Sigmoid colon (tissue), 7 donors: Measurements from ENCODE around the gene TBC1D9B. TPM values are rescaled to one million over a fixed set of nuclear protein-coding genes. Genes with fewer than 3 reads are reported as not detected.

Experiments
- DNase-seq: peaks from one replicate; pipeline ENCODE4 v3.0.0-alpha.2; 2019
- H3K27ac ChIP-seq, 4 donors: fragments of 200-600 bp; sonication (generic); one replicate each; pipeline ENCODE4 v1.5.1; 2016 to 2019; ENCODE audit warnings: mild to moderate bottlenecking in 1 of 4
- H3K27me3 ChIP-seq, 3 donors: fragments of 200-600 bp; sonication (generic); one replicate each; pipeline ENCODE4 v1.5.1; 2019; ENCODE audit warnings: mild to moderate bottlenecking in 1 of 3
- H3K36me3 ChIP-seq, 4 donors: fragments of 200-600 bp; sonication (generic); one replicate each; pipeline ENCODE4 v1.5.1; 2016 to 2019
- H3K4me1 ChIP-seq, 4 donors: fragments of 200-600 bp; sonication (generic); one replicate each; pipeline ENCODE4 v1.5.1; 2017 to 2019
- H3K4me3 ChIP-seq, 4 donors: fragments of 200-600 bp; sonication (generic); one replicate each; pipeline ENCODE4 v1.5.1; 2017 to 2019; ENCODE audit warnings: mild to moderate bottlenecking in 2 of 4, moderate library complexity in 1 of 4
- H3K9me3 ChIP-seq, 4 donors: fragments of 200-600 bp in 3 of 4; sonication (generic) in 3 of 4; one replicate each; pipeline versions ENCODE4 v1.5.1 to v1.6.1; 2013 to 2019
- CTCF ChIP-seq, 4 experiments: fragments of 450-650 bp in 3 of 4; fragments of 200-600 bp in 1 of 4; IDR thresholded peaks; one replicate each; pipeline ENCODE4 v1.5.1; 2016 to 2019; ENCODE audit warnings: antibody characterized with exemption in 4 of 4, mild to moderate bottlenecking in 3 of 4, moderate library complexity in 2 of 4
- EP300 ChIP-seq, 4 donors: sonication (generic); formaldehyde crosslinking; IDR thresholded peaks; one replicate each; pipeline ENCODE4 v1.6.1; 2017; ENCODE audit warnings: antibody characterized with exemption in 4 of 4
- POLR2A ChIP-seq, 2 donors: fragments of 450-650 bp; IDR thresholded peaks; one replicate each; pipeline ENCODE4 v1.6.1; 2016; ENCODE audit warnings: antibody characterized with exemption in 2 of 2, mild to moderate bottlenecking in 2 of 2, moderate library complexity in 2 of 2
- POLR2AphosphoS5 ChIP-seq, 4 donors: sonication (generic); formaldehyde crosslinking; IDR thresholded peaks; one replicate each; pipeline ENCODE4 v1.6.1; 2017; ENCODE audit warnings: antibody characterized with exemption in 4 of 4
- WGBS, 2 donors: extraction: QIAGEN DNeasy Blood & Tissue Kit; methylation state at CpG; one replicate each; pipeline ENCODE4 v1.1.7; 2013; 5-methylcytosine and 5-hydroxymethylcytosine counted together
- intact Hi-C: fragments of 100-400 bp; cut with DNase I; formaldehyde crosslinking; loops from one replicate; pipeline ENCODE4 v1.15.1; 2023
- polyA plus RNA-seq, 3 donors: library from polyadenylated mRNA; stranded (reverse); fragments of 200-250 nt; gene quantifications; one replicate each; pipeline ENCODE4 v1.2.3, GENCODE V29; 2013
- total RNA-seq, 4 donors: library from RNA; depleted of rRNA; stranded (reverse); fragments of >200 nt; gene quantifications; one replicate each; pipeline ENCODE4 v1.1.0, GENCODE V29; 2016
- donor health status: healthy with polysubstance abuse.
- donor health status: Bipolar disorder and iron deficiency.
- donor health status: healthy.

The TBC1D9B gene
- total and polyA plus RNA-seq, 7 donors = 35.4 to 1,545 (median 291) TPM

- H3K36me3 ChIP-seq = peaks cover 77 to 97% (median 84%) of the 10 kb centered on the region in 4 donors
- H3K27me3 ChIP-seq = no peaks in the 10 kb centered on the region
- no peak for TF ChIP-seq CTCF (IDR thresholded peaks at IDR 0.05)
- no peak for TF ChIP-seq EP300 (IDR thresholded peaks at IDR 0.05)
- no peak for TF ChIP-seq POLR2A (IDR thresholded peaks at IDR 0.05)
- TF ChIP-seq POLR2AphosphoS5 (IDR thresholded peaks at IDR 0.05) = no peak
- no peak overlapping the region for H3K4me3 ChIP-seq
- intact Hi-C loops = no loop called here
- H3K9me3 ChIP-seq = no peaks in the 10 kb centered on the region
- WGBS, 2 donors = 97 to 98% methylated on average over 3 of the region's 3 CpGs
- H3K27ac ChIP-seq = peak overlapping the region in 3 of 4 donors; percentile 19 to 34 (median 24)
- peaks cover 0 to 16% (median 8%) of the 10 kb centered on the region in 4 donors for H3K4me1 ChIP-seq
- no peak for DNase-seq
Observed at GRCh38 chr5:179833709-179834070, 74.0 kb downstream of the TBC1D9B start.

GRCh38 chr5:179833056-179833708 lies 74.5 kb downstream of the TBC1D9B start:
- no peaks in the 10 kb centered on the region for H3K9me3 ChIP-seq
- TF ChIP-seq POLR2AphosphoS5 (IDR thresholded peaks at IDR 0.05) (peak in 1 of 4 donors; percentile 28), POLR2A (IDR thresholded peaks at IDR 0.05) (no peak), EP300 (IDR thresholded peaks at IDR 0.05) (no peak), CTCF (IDR thresholded peaks at IDR 0.05) (no peak)
- no peak overlapping the region for H3K4me3 ChIP-seq
- H3K27ac ChIP-seq = peak overlapping the region in 2 of 4 donors; percentile 24 to 34
- intact Hi-C loops = no loop called here
- 91 to 94% methylated on average over 23 of the region's 23 CpGs for WGBS, 2 donors
- no peaks in the 10 kb centered on the region for H3K27me3 ChIP-seq
- no peak for DNase-seq
- peaks cover 81 to 97% (median 83%) of the 10 kb centered on the region in 4 donors for H3K36me3 ChIP-seq
- peaks cover 0 to 19% (median 8%) of the 10 kb centered on the region in 4 donors for H3K4me1 ChIP-seq

- Histone ChIP-seq H3K36me3 (peaks cover 76 to 97% (median 79%) of the 10 kb centered on the region in 4 donors), H3K4me1 (peaks cover 0 to 27% (median 16%) of the 10 kb centered on the region in 4 donors)
- peak; percentile 56 for DNase-seq
Observed at GRCh38 chr5:179832039-179832745, 75.5 kb downstream of the TBC1D9B start.

GRCh38 chr5:179830818-179831468 lies 76.8 kb downstream of the TBC1D9B start:
- no peaks in the 10 kb centered on the region for H3K27me3 ChIP-seq
- H3K9me3 ChIP-seq = no peaks in the 10 kb centered on the region
- no peak for DNase-seq
- 93 to 96% methylated on average over 7 of the region's 7 CpGs for WGBS, 2 donors
- TF ChIP-seq EP300 (IDR thresholded peaks at IDR 0.05) (no peak), POLR2A (IDR thresholded peaks at IDR 0.05) (no peak), CTCF (IDR thresholded peaks at IDR 0.05) (no peak), POLR2AphosphoS5 (IDR thresholded peaks at IDR 0.05) (no peak)
- no peak overlapping the region for H3K4me3 ChIP-seq
- peaks cover 0 to 30% (median 19%) of the 10 kb centered on the region in 4 donors for H3K4me1 ChIP-seq
- H3K27ac ChIP-seq = no peak overlapping the region
- peaks cover 66 to 97% (median 77%) of the 10 kb centered on the region in 4 donors for H3K36me3 ChIP-seq
- intact Hi-C loops = no loop called here

More at GRCh38 chr5:179832039-179832745, 75.5 kb downstream of the TBC1D9B start:
- Histone ChIP-seq H3K27me3 (no peaks in the 10 kb centered on the region), H3K27ac (no peak overlapping the region), H3K9me3 (no peaks in the 10 kb centered on the region), H3K4me3 (no peak overlapping the region)
- WGBS, 2 donors = 94% methylated on average over 20 of the region's 20 CpGs
- TF ChIP-seq EP300 (IDR thresholded peaks at IDR 0.05) = no peak
- no peak for TF ChIP-seq POLR2A (IDR thresholded peaks at IDR 0.05)
- TF ChIP-seq CTCF (IDR thresholded peaks at IDR 0.05) = no peak
- no peak for TF ChIP-seq POLR2AphosphoS5 (IDR thresholded peaks at IDR 0.05)
- intact Hi-C loops = no loop called here
